Aorta (tissue), 4 donors: ENCODE data around the gene DUS1L. TPM values are rescaled to one million over a fixed set of nuclear protein-coding genes. Genes with fewer than 3 reads are reported as not detected.

ENCODE experiments used
- polyA plus RNA-seq, 2 donors: library from polyadenylated mRNA; stranded (reverse); fragments of 200-250 nt; gene quantifications; one replicate each; pipeline ENCODE4 v1.2.3, GENCODE V29; 2013
- total RNA-seq, 2 donors: library from RNA; stranded (reverse); fragmentation: NEBNext Ultra II Directional; extraction: Animal tissue kit (Norgen Biotek cat#: 25700); gene quantifications; one replicate each; pipeline ENCODE4 v1.2.1, GENCODE V29; 2021
- donor health status: healthy with polysubstance abuse.
- donor health status: Bipolar disorder and iron deficiency.
- donor health status: DM: no; HTN: no; CAD: no.
- donor health status: DM: yes; HTN: yes; CAD: no.

The DUS1L gene
- total and polyA plus RNA-seq, 4 donors: 43.7 to 143 (median 54.1) TPM

Other genes starting within 250 kb of the DUS1L start
- 100 to 1,000 TPM in 1 of 2 donors, 10 to 100 TPM in 1; 93.5 to 105 TPM for gene MCRIP1, start 232.5 kb downstream of the DUS1L start, total RNA-seq
- gene MCRIP1, start 232.5 kb downstream of the DUS1L start, polyA plus RNA-seq: 100 to 1,000 TPM; 158 to 310 TPM
- not detected for gene PPP1R27, start 230.8 kb downstream of the DUS1L start, total RNA-seq
- under 1 TPM in 1 of 2 donors, not detected in 1; 0.41 TPM for gene PPP1R27, start 230.8 kb downstream of the DUS1L start, polyA plus RNA-seq
- 100 to 1,000 TPM; 407 to 436 TPM for gene P4HB, start 205.3 kb downstream of the DUS1L start, total RNA-seq
- 100 to 1,000 TPM; 275 to 537 TPM for gene P4HB, start 205.3 kb downstream of the DUS1L start, polyA plus RNA-seq
- 100 to 1,000 TPM; 303 to 422 TPM for gene ARHGDIA, start 194.5 kb downstream of the DUS1L start, total RNA-seq
- gene ARHGDIA, start 194.5 kb downstream of the DUS1L start, polyA plus RNA-seq: 100 to 1,000 TPM; 163 to 310 TPM
- gene ALYREF, start 174.2 kb downstream of the DUS1L start, total RNA-seq: 10 to 100 TPM; 38.6 to 43.3 TPM
- 10 to 100 TPM; 29.7 to 36.1 TPM for gene ALYREF, start 174.2 kb downstream of the DUS1L start, polyA plus RNA-seq
- gene ANAPC11, start 174.1 kb downstream of the DUS1L start, total RNA-seq: 10 to 100 TPM; 65.6 to 80.1 TPM
- gene ANAPC11, start 174.1 kb downstream of the DUS1L start, polyA plus RNA-seq: 100 to 1,000 TPM; 190 to 195 TPM
- gene NPB, start 163.6 kb downstream of the DUS1L start, total RNA-seq: 1 to 10 TPM in 1 of 2 donors, under 1 TPM in 1; 0.58 to 1.0 TPM
- gene NPB, start 163.6 kb downstream of the DUS1L start, polyA plus RNA-seq: 1 to 10 TPM in 1 of 2 donors, not detected in 1; 2.4 TPM
- gene PCYT2, start 154.4 kb downstream of the DUS1L start, total RNA-seq: 10 to 100 TPM; 14.6 to 20.8 TPM
- gene PCYT2, start 154.4 kb downstream of the DUS1L start, polyA plus RNA-seq: 10 to 100 TPM; 30.1 to 33.2 TPM
- 10 to 100 TPM; 18.6 to 21.6 TPM for gene SIRT7, start 147.6 kb downstream of the DUS1L start, total RNA-seq
- 10 to 100 TPM in 1 of 2 donors, 1 to 10 TPM in 1; 8.5 to 43.1 TPM for gene SIRT7, start 147.6 kb downstream of the DUS1L start, polyA plus RNA-seq
- 10 to 100 TPM; 29.4 to 38.6 TPM for gene MAFG, start 138.1 kb downstream of the DUS1L start, total RNA-seq
- gene MAFG, start 138.1 kb downstream of the DUS1L start, polyA plus RNA-seq: 10 to 100 TPM in 1 of 2 donors, 1 to 10 TPM in 1; 9.9 to 16.0 TPM
- gene PYCR1, start 128.5 kb downstream of the DUS1L start, total RNA-seq: 10 to 100 TPM in 1 of 2 donors, 1 to 10 TPM in 1; 9.4 to 23.4 TPM
- gene PYCR1, start 128.5 kb downstream of the DUS1L start, polyA plus RNA-seq: 1 to 10 TPM; 4.3 to 6.4 TPM
- not detected for gene MYADML2, start 118.6 kb downstream of the DUS1L start, total RNA-seq
- gene MYADML2, start 118.6 kb downstream of the DUS1L start, polyA plus RNA-seq: not detected
- under 1 TPM in 1 of 2 donors, not detected in 1; 0.60 TPM for gene NOTUM, start 104.6 kb downstream of the DUS1L start, total RNA-seq
- 1 to 10 TPM in 1 of 2 donors, not detected in 1; 1.0 TPM for gene NOTUM, start 104.6 kb downstream of the DUS1L start, polyA plus RNA-seq
- 10 to 100 TPM; 30.3 to 30.5 TPM for gene ASPSCR1, start 88.2 kb downstream of the DUS1L start, total RNA-seq
- 100 to 1,000 TPM in 1 of 2 donors, 10 to 100 TPM in 1; 15.0 to 108 TPM for gene ASPSCR1, start 88.2 kb downstream of the DUS1L start, polyA plus RNA-seq
- gene CENPX, start 42.9 kb downstream of the DUS1L start, total RNA-seq: 10 to 100 TPM; 31.0 to 33.2 TPM
- gene CENPX, start 42.9 kb downstream of the DUS1L start, polyA plus RNA-seq: 100 to 1,000 TPM; 109 TPM
- gene LRRC45, start 42.5 kb downstream of the DUS1L start, total RNA-seq: 1 to 10 TPM; 4.3 to 10.0 TPM
- 10 to 100 TPM in 1 of 2 donors, 1 to 10 TPM in 1; 3.1 to 20.1 TPM for gene LRRC45, start 42.5 kb downstream of the DUS1L start, polyA plus RNA-seq
- gene RAC3, start 34.1 kb downstream of the DUS1L start, total RNA-seq: under 1 TPM in 1 of 2 donors, not detected in 1; 0.57 TPM
- 1 to 10 TPM in 1 of 2 donors, under 1 TPM in 1; 0.63 to 2.8 TPM for gene RAC3, start 34.1 kb downstream of the DUS1L start, polyA plus RNA-seq
- gene DCXR, start 28.1 kb downstream of the DUS1L start, total RNA-seq: 10 to 100 TPM; 34.9 to 62.2 TPM
- 10 to 100 TPM; 80.1 to 81.0 TPM for gene DCXR, start 28.1 kb downstream of the DUS1L start, polyA plus RNA-seq
- gene RFNG, start 14.0 kb downstream of the DUS1L start, total RNA-seq: 10 to 100 TPM; 28.2 to 34.0 TPM
- 10 to 100 TPM; 28.3 to 73.0 TPM for gene RFNG, start 14.0 kb downstream of the DUS1L start, polyA plus RNA-seq
- gene GPS1, start 13.9 kb downstream of the DUS1L start, total RNA-seq: 10 to 100 TPM; 46.9 to 60.7 TPM
- 100 to 1,000 TPM in 1 of 2 donors, 10 to 100 TPM in 1; 47.6 to 171 TPM for gene GPS1, start 13.9 kb downstream of the DUS1L start, polyA plus RNA-seq
- 10 to 100 TPM; 42.2 to 64.0 TPM for gene FASN, start 32.4 kb upstream of the DUS1L start, total RNA-seq
- gene FASN, start 32.4 kb upstream of the DUS1L start, polyA plus RNA-seq: 10 to 100 TPM in 1 of 2 donors, 1 to 10 TPM in 1; 4.3 to 10.4 TPM
- gene CCDC57, start 147.0 kb upstream of the DUS1L start, total RNA-seq: 10 to 100 TPM; 31.2 to 53.4 TPM
- gene CCDC57, start 147.0 kb upstream of the DUS1L start, polyA plus RNA-seq: 100 to 1,000 TPM in 1 of 2 donors, 10 to 100 TPM in 1; 17.8 to 145 TPM
- 10 to 100 TPM; 55.6 to 96.9 TPM for gene SLC16A3, start 163.2 kb upstream of the DUS1L start, total RNA-seq
- gene SLC16A3, start 163.2 kb upstream of the DUS1L start, polyA plus RNA-seq: 10 to 100 TPM in 1 of 2 donors, 1 to 10 TPM in 1; 7.6 to 20.3 TPM
- gene CSNK1D, start 207.9 kb upstream of the DUS1L start, total RNA-seq: 100 to 1,000 TPM; 130 to 153 TPM
- 10 to 100 TPM; 39.9 to 73.4 TPM for gene CSNK1D, start 207.9 kb upstream of the DUS1L start, polyA plus RNA-seq